Stimulated activated CD4-positive, alpha-beta T cell treated with anti-CD3 and anti-CD28 coated beads, Interleukin-2, amount 100 ng/mL, for 24 hours (primary cell): Measurements from ENCODE around the gene PSMD2.
A peak's percentile ranks its signal among the peaks of the same experiment; 100 is the strongest.

Source experiments
- DNase-seq, 2 donors: peaks; one replicate each; pipeline ENCODE4 v3.0.0-alpha.2; 2020

PSMD2 gene

GRCh38 chr3:184343200-184343876, 44.3 kb downstream of the PSMD2 start:
- no peak for DNase-seq

GRCh38 chr3:184344579-184345316, 45.7 kb downstream of the PSMD2 start:
- no peak for DNase-seq

- no peak for DNase-seq
Measured at GRCh38 chr3:184345317-184346144, 46.5 kb downstream of the PSMD2 start.

- DNase-seq, result no peak
Measured at GRCh38 chr3:184346480-184347190, 47.6 kb downstream of the PSMD2 start.

- DNase-seq, result no peak
Measured at GRCh38 chr3:184347321-184348056, 48.4 kb downstream of the PSMD2 start.

- DNase-seq, result no peak
Measured at GRCh38 chr3:184348057-184348382, 49.0 kb downstream of the PSMD2 start.

GRCh38 chr3:184349563-184350470, 50.8 kb downstream of the PSMD2 start:
- no peak for DNase-seq

- no peak for DNase-seq
Measured at GRCh38 chr3:184350618-184351017, 51.6 kb downstream of the PSMD2 start.

- DNase-seq, result no peak
Measured at GRCh38 chr3:184351511-184352148, 52.6 kb downstream of the PSMD2 start.

GRCh38 chr3:184352149-184352785, 53.2 kb downstream of the PSMD2 start:
- DNase-seq, result no peak

GRCh38 chr3:184352897-184353545, 54.0 kb downstream of the PSMD2 start:
- no peak for DNase-seq

- no peak for DNase-seq
Measured at GRCh38 chr3:184353546-184353941, 54.5 kb downstream of the PSMD2 start.

GRCh38 chr3:184354121-184354728, 55.2 kb downstream of the PSMD2 start:
- DNase-seq, result peak; percentile 77 to 78

- no peak for DNase-seq
Measured at GRCh38 chr3:184354754-184355153, 55.7 kb downstream of the PSMD2 start.

GRCh38 chr3:184355261-184356040, 56.4 kb downstream of the PSMD2 start:
- DNase-seq, result no peak

GRCh38 chr3:184357248-184358123, 58.4 kb downstream of the PSMD2 start:
- no peak for DNase-seq

GRCh38 chr3:184358124-184358767, 59.2 kb downstream of the PSMD2 start:
- no peak for DNase-seq
